K562 (cell line): ENCODE results near the gene LRMDA. TPM values are rescaled to one million over a fixed set of nuclear protein-coding genes. Genes with fewer than 3 reads are reported as not detected.

Experiments used
- ATAC-seq: fragments of 200-7000 bp; cut with Tn5 transposase; 3 replicates; pipeline ENCODE4 v1.9.1; 2020; ENCODE audit warnings: moderate library complexity
- BruUV-seq: library from RNA; stranded (reverse); fragments of 400-500 nt; replicated peaks from 2 replicates; lab custom pipeline; 2021; lab: Mats Ljungman, UMichigan
- CTCF ChIA-PET: fragments of 300-600 bp; formaldehyde crosslinking; extraction: SDS; loops from one replicate; lab custom pipeline; 2021; ENCODE audit warnings: low intra/inter-chr PET ratio; lab: Yijun Ruan, JAX
- POLR2A ChIA-PET: fragments of 300-600, 350-650 bp; sonication (Branson Sonifier 250); formaldehyde crosslinking; extraction: SDS; loops from one replicate; lab custom pipeline; 2021; ENCODE audit warnings: antibody characterized with exemption, inconsistent platforms; lab: Yijun Ruan, JAX
- DNase-seq, 4 experiments: peaks; one replicate each; pipeline versions ENCODE4 v3.0.0 to v3.0.0-alpha.2; 2011 to 2018; ENCODE audit warnings: low spot score in 3 of 4, mixed read lengths in 3 of 4; ENCODE audit errors: extremely low read depth in 1 of 4
- FAIRE-seq: peaks from 2 replicates; lab custom pipeline; 2011; peaks lifted over from hg19 to GRCh38; lab: Jason Lieb, UNC
- H2AFZ ChIP-seq: 2 replicates; pipeline ENCODE4 v1.6.0; 2011; ENCODE audit warnings: low read depth, low read length, control low read depth, inconsistent platforms
- H3K27ac ChIP-seq: fragments of 200-600 bp; 3 replicates; pipeline ENCODE4 v1.8.0; 2011; ENCODE audit warnings: low read depth, mild to moderate bottlenecking, control low read depth, inconsistent platforms, low read length, moderate library complexity, mixed read lengths; ENCODE audit errors: extremely low read depth
- H3K27me3 ChIP-seq, 2 experiments: fragments of 300-600 bp in 1 of 2; 2 replicates in 1 of 2; 3 replicates in 1 of 2; pipeline versions ENCODE4 v1.6.0 to v1.8.0; 2011; ENCODE audit warnings: inconsistent platforms in 2 of 2, low read length in 2 of 2, mild to moderate bottlenecking in 1 of 2, mixed read lengths in 1 of 2, moderate library complexity in 1 of 2; ENCODE audit not compliant: control insufficient read depth in 2 of 2, insufficient read depth in 2 of 2
- H3K36me3 ChIP-seq: fragments of 300-600 bp; 3 replicates; pipeline ENCODE4 v1.8.0; 2011; ENCODE audit warnings: mild to moderate bottlenecking, low read length, inconsistent platforms; ENCODE audit not compliant: control insufficient read depth, insufficient read depth
- H3K4me1 ChIP-seq, 2 experiments: fragments of 200-600 bp in 1 of 2; replicated peaks in 1 of 2; 2 replicates in 1 of 2; 3 replicates in 1 of 2; pipeline versions ENCODE4 v1.5.1 to v1.8.0; 2011; ENCODE audit warnings: inconsistent platforms in 2 of 2, low read length in 2 of 2, mild to moderate bottlenecking in 1 of 2, mixed read lengths in 1 of 2, moderate library complexity in 1 of 2; ENCODE audit not compliant: control insufficient read depth in 2 of 2, insufficient read depth in 2 of 2
- H3K4me2 ChIP-seq: 2 replicates; pipeline ENCODE4 v1.6.1; 2011; ENCODE audit warnings: low read length, control low read depth, inconsistent platforms, mixed read lengths; ENCODE audit not compliant: insufficient read depth
- H3K4me3 ChIP-seq: fragments of 200-600 bp; sonication (generic), shearing (Covaris generic); 2 replicates; pipeline ENCODE4 v1.5.1; 2016; ENCODE audit warnings: control low read depth, inconsistent platforms
- H3K79me2 ChIP-seq: fragments of 200-600 bp; 3 replicates; pipeline ENCODE4 v1.8.0; 2011; ENCODE audit warnings: low read length, inconsistent platforms; ENCODE audit not compliant: control insufficient read depth, insufficient read depth
- H3K9ac ChIP-seq, 2 experiments: 2 replicates each; pipeline versions ENCODE4 v1.6.0 to v1.6.1; 2011; ENCODE audit warnings: low read depth in 2 of 2, low read length in 2 of 2, control low read depth in 1 of 2, inconsistent platforms in 1 of 2, mild to moderate bottlenecking in 1 of 2, mixed read lengths in 1 of 2; ENCODE audit not compliant: insufficient read depth in 1 of 2
- H3K9me1 ChIP-seq: one replicate; pipeline ENCODE4 v1.6.0; 2011; ENCODE audit warnings: inconsistent platforms, mild to moderate bottlenecking, low read length, moderate library complexity; ENCODE audit not compliant: control insufficient read depth, insufficient read depth
- H3K9me3 ChIP-seq: replicated peaks from 2 replicates; pipeline ENCODE4 v1.5.1; 2011; ENCODE audit warnings: low read depth, low read length, inconsistent platforms; ENCODE audit not compliant: control insufficient read depth, insufficient read depth
- H4K20me1 ChIP-seq: replicated peaks from 2 replicates; pipeline ENCODE4 v1.6.1; 2011; ENCODE audit warnings: low read length, inconsistent platforms, mixed read lengths; ENCODE audit not compliant: control insufficient read depth, insufficient read depth
- CBX2 ChIP-seq: fragments of 200-600 bp; sonication (generic); IDR thresholded peaks from one replicate; pipeline ENCODE4 v1.6.1; 2012; ENCODE audit warnings: mild to moderate bottlenecking, low read length, inconsistent platforms; ENCODE audit not compliant: insufficient read depth, poor library complexity, severe bottlenecking
- ELF4 ChIP-seq: fragments of 450-650 bp; formaldehyde crosslinking; IDR thresholded peaks from 2 replicates; pipeline ENCODE4 v1.4.0; 2022; ENCODE audit warnings: missing genetic modification characterization
- EP400 ChIP-seq: fragments of 450-650 bp; IDR thresholded peaks from 2 replicates; pipeline ENCODE4 v1.6.1; 2017; ENCODE audit warnings: antibody characterized with exemption, mild to moderate bottlenecking, moderate library complexity
- HDAC6 ChIP-seq: IDR thresholded peaks from 2 replicates; pipeline ENCODE4 v1.6.1; 2012; ENCODE audit warnings: low read depth, mild to moderate bottlenecking, control low read depth, inconsistent platforms, low read length, moderate library complexity
- HES1 ChIP-seq: fragments of 450-650 bp; IDR thresholded peaks from 2 replicates; pipeline ENCODE4 v1.6.1; 2016; ENCODE audit warnings: low read depth, mild to moderate bottlenecking, moderate library complexity
- HINFP ChIP-seq: fragments of 450-650 bp; conservative IDR thresholded peaks from 2 replicates; pipeline ENCODE4 v1.6.1; 2016; ENCODE audit warnings: missing genetic modification characterization, low read depth, mild to moderate bottlenecking, control low read depth, missing compliant biosample characterization
- MYNN ChIP-seq, 2 experiments: sonication (generic); formaldehyde crosslinking in 1 of 2; IDR thresholded peaks; 2 replicates each; pipeline versions ENCODE4 v1.5.0 to v1.6.1; 2016 to 2020; ENCODE audit warnings: antibody characterized with exemption in 1 of 2, missing genetic modification reagents in 1 of 2
- NCOA6 ChIP-seq: fragments of 450-650 bp; IDR thresholded peaks from 2 replicates; pipeline ENCODE4 v1.6.1; 2017; ENCODE audit warnings: mild to moderate bottlenecking
- RREB1 ChIP-seq: fragments of 250-450 bp; sonication (Bioruptor Pico); IDR thresholded peaks from 2 replicates; pipeline ENCODE4 v1.4.0; 2020
- STAT5B ChIP-seq: fragments of 250-450 bp; sonication (Bioruptor Pico); IDR thresholded peaks from 2 replicates; pipeline ENCODE4 v1.8.0; 2021; ENCODE audit warnings: mild to moderate bottlenecking, inconsistent platforms
- YY1 ChIP-seq, 3 experiments: IDR thresholded peaks; 2 replicates each; pipeline ENCODE4 v1.6.1; 2011; ENCODE audit warnings: low read length in 2 of 3, mild to moderate bottlenecking in 2 of 3, moderate library complexity in 2 of 3, borderline replicate concordance in 1 of 3, control low read depth in 1 of 3, low read depth in 1 of 3; ENCODE audit not compliant: insufficient read depth in 3 of 3, insufficient replicate concordance in 2 of 3, control insufficient read depth in 1 of 3, insufficient read length in 1 of 3; ENCODE audit errors: extremely low read depth in 1 of 3
- WGBS: fragments of 100-300 bp; shearing (Covaris generic); methylation state at CpG from one replicate; pipeline ENCODE4 v1.1.6; 2016; ENCODE audit warnings: low coverage, mixed read lengths; ENCODE audit not compliant: insufficient coverage; ENCODE audit errors: missing lambda C conversion rate; 5-methylcytosine and 5-hydroxymethylcytosine counted together
- in situ Hi-C: fragments of 300-500 bp; cut with MboI; formaldehyde crosslinking; loops from 4 replicates; pipeline ENCODE4 v1.15.0; 2018; ENCODE audit warnings: inconsistent platforms, mixed read lengths
- intact Hi-C: fragments of 100-400 bp; cut with micrococcal nuclease; formaldehyde crosslinking; loops from 2 replicates; pipeline ENCODE4 v1.14.2; 2022
- polyA plus RNA-seq, 8 experiments: library from polyadenylated mRNA; depleted of rRNA in 4 of 8; stranded (reverse) in 5 of 8; unstranded in 3 of 8; fragments of >200 nt; fragmentation: Nextera tagmentation in 2 of 8; fragmentation: Illumina TruSeq in 1 of 8; extraction: Ambion mirVana in 2 of 8; extraction: Trizol in 1 of 8; gene quantifications; 2 replicates each; pipeline versions ENCODE4 v1.2.1 to v1.2.3, GENCODE V29; 2011 to 2014; ENCODE audit warnings: inconsistent platforms in 1 of 8, missing spikeins in 1 of 8
- total RNA-seq, 7 experiments: library from RNA; depleted of rRNA in 6 of 7; stranded (reverse); fragments of >200 nt in 6 of 7; fragmentation: Illumina TruSeq in 2 of 7; extraction: Trizol in 2 of 7; gene quantifications; 2 replicates each; pipeline versions ENCODE4 v1.2.1 to v1.2.3, GENCODE V29; 2011 to 2021; ENCODE audit warnings: low replicate concordance in 1 of 7
- TF ChIP-seq, protein P1 (sequence below): fragments of 200-800 bp; sonication (Bioruptor generic); IDR thresholded peaks from 2 replicates; pipeline ENCODE4 v1.6.1; 2017; ENCODE audit warnings: missing genetic modification characterization, missing compliant biosample characterization

Gene LRMDA
- total and polyA plus RNA-seq, 9 of the 15 experiments (the other 6 are each of a cell fraction or from before 2014, with no cell fraction given) = 0.25 TPM; not detected in 8

DNA sequence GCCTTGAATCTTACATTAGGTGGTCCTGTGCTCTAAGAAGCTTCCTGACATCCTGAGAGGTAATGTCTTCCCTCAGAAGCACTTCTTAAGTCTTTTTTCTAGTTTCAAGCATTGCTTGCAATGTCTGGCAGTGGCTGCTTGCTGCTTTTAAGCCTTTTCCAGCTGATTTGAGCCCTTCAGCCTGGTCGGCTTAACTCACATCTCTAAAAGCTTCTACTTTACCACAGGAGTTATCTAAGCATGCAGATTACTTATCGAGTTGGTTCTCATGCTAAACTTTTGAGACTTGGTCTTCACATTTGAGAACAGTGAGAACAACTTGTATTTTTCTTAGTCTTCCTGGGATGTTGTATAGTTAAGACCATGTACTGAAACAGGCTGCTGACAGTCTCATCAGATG is 3.9 kb downstream of the LRMDA start:
- no peaks in the 10 kb centered on the region for H4K20me1 ChIP-seq
- no peaks in the 10 kb centered on the region for H3K9me3 ChIP-seq
- H3K9me1 ChIP-seq = no peaks in the 10 kb centered on the region
- ATAC-seq = no peak
- ChIA-PET POLR2A (interaction anchor here (1.0 kb wide), 1 partner anchor 13 kb away, joined by 3 read pairs; no protein-coding TSS in a partner anchor), CTCF (no interaction called here)
- H3K27ac ChIP-seq = no peak overlapping the region
- no peaks in the 10 kb centered on the region for H3K79me2 ChIP-seq
- peaks cover 17 to 40% of the 10 kb centered on the region in 2 experiments for H3K27me3 ChIP-seq
- H3K4me3 ChIP-seq = no peak overlapping the region
- H3K4me1 ChIP-seq = peaks cover 6 to 10% of the 10 kb centered on the region in 2 experiments; a peak in 4 of 5 replicates
- H2AFZ ChIP-seq = no peak overlapping the region
- H3K36me3 ChIP-seq = no peaks in the 10 kb centered on the region
- BruUV-seq = no TSS peak
- no peak for DNase-seq
- WGBS = 0% methylated on average over 2 of the region's 2 CpGs
- in situ Hi-C loops = no loop called here
- intact Hi-C loops = no loop called here
- no peak overlapping the region for H3K4me2 ChIP-seq
- H3K9ac ChIP-seq = no peak overlapping the region
- FAIRE-seq = no peak
- TF ChIP-seq MYNN (IDR thresholded peaks at IDR 0.05) (no peak), MYNN (CRISPR knock-in tag; IDR thresholded peaks at IDR 0.05) (no peak), NCOA6 (no peak), ELF4 (CRISPR knock-in tag) (no peak), HINFP (no peak), CBX2 (no peak), RREB1 (CRISPR knock-in tag) (no peak), HDAC6 (no peak), HES1 (no peak), YY1 (IDR thresholded peaks at IDR 0.05; ENCODE audit: borderline replicate concordance in 1 of 3, control insufficient read depth in 1 of 3, extremely low read depth in 1 of 3, insufficient read depth in 3 of 3, insufficient read length in 1 of 3, insufficient replicate concordance in 2 of 3, low read depth in 1 of 3, low read length in 2 of 3) (no peak), EP400 (no peak), STAT5B (CRISPR knock-in tag) (no peak)
- TF ChIP-seq, protein P1, sequence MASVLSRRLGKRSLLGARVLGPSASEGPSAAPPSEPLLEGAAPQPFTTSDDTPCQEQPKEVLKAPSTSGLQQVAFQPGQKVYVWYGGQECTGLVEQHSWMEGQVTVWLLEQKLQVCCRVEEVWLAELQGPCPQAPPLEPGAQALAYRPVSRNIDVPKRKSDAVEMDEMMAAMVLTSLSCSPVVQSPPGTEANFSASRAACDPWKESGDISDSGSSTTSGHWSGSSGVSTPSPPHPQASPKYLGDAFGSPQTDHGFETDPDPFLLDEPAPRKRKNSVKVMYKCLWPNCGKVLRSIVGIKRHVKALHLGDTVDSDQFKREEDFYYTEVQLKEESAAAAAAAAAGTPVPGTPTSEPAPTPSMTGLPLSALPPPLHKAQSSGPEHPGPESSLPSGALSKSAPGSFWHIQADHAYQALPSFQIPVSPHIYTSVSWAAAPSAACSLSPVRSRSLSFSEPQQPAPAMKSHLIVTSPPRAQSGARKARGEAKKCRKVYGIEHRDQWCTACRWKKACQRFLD (CRISPR knock-in tag) = no peak
